ENCODE measurements around the gene DGKD.

Gene DGKD

DNA sequence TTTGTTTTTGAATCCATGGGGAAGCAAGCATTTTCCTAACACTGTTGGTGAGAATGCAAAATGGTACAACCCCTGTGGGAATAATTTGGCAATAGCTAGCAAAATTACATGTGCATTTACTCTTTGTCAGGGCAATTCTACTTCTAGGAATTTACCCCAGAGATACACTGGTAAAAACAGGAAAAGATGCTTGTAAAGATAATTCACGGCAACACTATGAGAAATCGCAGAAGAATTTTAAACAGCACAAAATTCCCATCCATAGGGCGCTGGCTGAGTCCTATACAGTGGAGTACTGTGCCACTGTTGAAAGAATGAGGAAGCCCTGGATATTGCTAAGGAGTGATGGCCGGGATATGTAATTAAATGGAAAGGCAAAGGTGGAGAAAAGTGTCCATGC is 75.8 kb downstream of the DGKD start:
- TF ChIP-seq TAF1 (IDR thresholded peaks at IDR 0.05; ENCODE audit: borderline replicate concordance, insufficient read depth, low read length) (no peak), SIN3A (IDR thresholded peaks at IDR 0.05; ENCODE audit: borderline replicate concordance, insufficient read depth, low read length) (no peak), FOXP2 (optimal IDR thresholded peaks at IDR 0.05; ENCODE audit: borderline replicate concordance, extremely low read depth, extremely low read length, insufficient read depth) (no peak), POLR2AphosphoS5 (IDR thresholded peaks at IDR 0.05; ENCODE audit: low read depth, low read length) (no peak)
- TF ChIP-seq, protein P1, sequence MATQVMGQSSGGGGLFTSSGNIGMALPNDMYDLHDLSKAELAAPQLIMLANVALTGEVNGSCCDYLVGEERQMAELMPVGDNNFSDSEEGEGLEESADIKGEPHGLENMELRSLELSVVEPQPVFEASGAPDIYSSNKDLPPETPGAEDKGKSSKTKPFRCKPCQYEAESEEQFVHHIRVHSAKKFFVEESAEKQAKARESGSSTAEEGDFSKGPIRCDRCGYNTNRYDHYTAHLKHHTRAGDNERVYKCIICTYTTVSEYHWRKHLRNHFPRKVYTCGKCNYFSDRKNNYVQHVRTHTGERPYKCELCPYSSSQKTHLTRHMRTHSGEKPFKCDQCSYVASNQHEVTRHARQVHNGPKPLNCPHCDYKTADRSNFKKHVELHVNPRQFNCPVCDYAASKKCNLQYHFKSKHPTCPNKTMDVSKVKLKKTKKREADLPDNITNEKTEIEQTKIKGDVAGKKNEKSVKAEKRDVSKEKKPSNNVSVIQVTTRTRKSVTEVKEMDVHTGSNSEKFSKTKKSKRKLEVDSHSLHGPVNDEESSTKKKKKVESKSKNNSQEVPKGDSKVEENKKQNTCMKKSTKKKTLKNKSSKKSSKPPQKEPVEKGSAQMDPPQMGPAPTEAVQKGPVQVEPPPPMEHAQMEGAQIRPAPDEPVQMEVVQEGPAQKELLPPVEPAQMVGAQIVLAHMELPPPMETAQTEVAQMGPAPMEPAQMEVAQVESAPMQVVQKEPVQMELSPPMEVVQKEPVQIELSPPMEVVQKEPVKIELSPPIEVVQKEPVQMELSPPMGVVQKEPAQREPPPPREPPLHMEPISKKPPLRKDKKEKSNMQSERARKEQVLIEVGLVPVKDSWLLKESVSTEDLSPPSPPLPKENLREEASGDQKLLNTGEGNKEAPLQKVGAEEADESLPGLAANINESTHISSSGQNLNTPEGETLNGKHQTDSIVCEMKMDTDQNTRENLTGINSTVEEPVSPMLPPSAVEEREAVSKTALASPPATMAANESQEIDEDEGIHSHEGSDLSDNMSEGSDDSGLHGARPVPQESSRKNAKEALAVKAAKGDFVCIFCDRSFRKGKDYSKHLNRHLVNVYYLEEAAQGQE (IDR thresholded peaks at IDR 0.05; ENCODE audit: insufficient read depth in 1 of 2, low read depth in 2 of 2, low read length in 2 of 2) = no peak

DNA sequence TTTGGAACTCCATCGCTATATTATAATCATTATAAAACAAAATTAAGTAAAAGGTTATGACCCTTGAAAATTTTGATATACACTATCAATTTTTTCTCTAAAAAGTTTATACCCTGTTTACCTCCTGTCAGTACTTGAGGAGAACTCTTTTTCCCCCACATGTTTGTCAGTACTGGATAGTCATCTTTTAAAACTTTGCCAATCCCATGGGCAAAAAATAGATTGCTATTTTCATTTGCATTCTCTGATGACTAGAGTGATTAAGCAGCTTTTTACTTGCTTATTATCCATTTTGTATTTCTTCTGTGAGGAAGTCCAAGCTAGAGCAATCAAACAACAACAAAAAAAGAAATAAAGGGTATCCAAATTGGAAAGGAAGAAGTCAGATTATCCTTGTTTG is 76.4 kb downstream of the DGKD start:
- TF ChIP-seq, protein P1 (IDR thresholded peaks at IDR 0.05; ENCODE audit: insufficient read depth in 1 of 2, low read depth in 2 of 2, low read length in 2 of 2) = no peak
- no peak for TF ChIP-seq POLR2AphosphoS5 (IDR thresholded peaks at IDR 0.05; ENCODE audit: low read depth, low read length)

DNA sequence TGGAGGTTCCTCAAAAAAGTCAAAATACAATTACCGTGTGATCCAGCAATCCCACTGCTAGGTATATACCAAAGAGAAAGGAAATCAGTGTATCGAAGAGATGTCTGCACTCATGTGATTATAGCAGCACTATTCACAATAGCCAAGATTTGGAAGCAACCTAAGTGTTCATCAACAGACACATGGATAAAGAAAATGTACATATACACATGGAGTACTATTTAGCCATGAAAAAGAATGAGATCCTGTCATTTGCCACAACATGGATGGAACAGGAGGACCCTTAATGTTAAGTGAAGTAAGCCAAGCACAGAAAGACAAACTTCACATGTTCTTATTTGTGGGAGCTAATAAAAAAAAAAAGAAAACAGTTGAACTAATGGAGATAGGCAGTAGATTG is 78.7 kb downstream of the DGKD start:
- TF ChIP-seq FOXP2 (optimal IDR thresholded peaks at IDR 0.05; ENCODE audit: borderline replicate concordance, extremely low read depth, extremely low read length, insufficient read depth) (no peak), POLR2AphosphoS5 (IDR thresholded peaks at IDR 0.05; ENCODE audit: low read depth, low read length) (no peak), TAF1 (IDR thresholded peaks at IDR 0.05; ENCODE audit: borderline replicate concordance, insufficient read depth, low read length) (no peak), SIN3A (IDR thresholded peaks at IDR 0.05; ENCODE audit: borderline replicate concordance, insufficient read depth, low read length) (no peak)
- TF ChIP-seq, protein P1 (IDR thresholded peaks at IDR 0.05; ENCODE audit: insufficient read depth in 1 of 2, low read depth in 2 of 2, low read length in 2 of 2) = no peak

DNA sequence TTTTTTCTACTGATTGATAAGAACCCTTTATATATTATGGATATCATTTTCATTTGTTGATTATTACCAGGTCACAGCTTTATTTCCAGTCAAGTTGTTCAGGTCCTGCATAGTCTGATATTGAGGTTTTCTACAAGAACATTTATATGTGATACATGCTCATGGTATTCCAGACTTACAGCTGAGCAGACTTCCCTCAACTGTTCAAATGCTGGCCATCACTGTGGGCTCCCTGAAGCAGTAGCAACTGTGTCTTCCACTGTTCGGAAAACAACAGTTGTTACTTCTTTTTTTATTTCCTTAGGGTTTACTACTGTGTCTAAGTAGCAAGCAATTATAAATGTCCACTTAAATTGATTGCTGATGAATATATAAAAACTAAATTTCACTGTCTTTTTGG is 79.5 kb downstream of the DGKD start:
- TF ChIP-seq FOXP2 (optimal IDR thresholded peaks at IDR 0.05; ENCODE audit: borderline replicate concordance, extremely low read depth, extremely low read length, insufficient read depth) (no peak), SIN3A (IDR thresholded peaks at IDR 0.05; ENCODE audit: borderline replicate concordance, insufficient read depth, low read length) (no peak), POLR2AphosphoS5 (IDR thresholded peaks at IDR 0.05; ENCODE audit: low read depth, low read length) (no peak), TAF1 (IDR thresholded peaks at IDR 0.05; ENCODE audit: borderline replicate concordance, insufficient read depth, low read length) (no peak)
- TF ChIP-seq, protein P1 (IDR thresholded peaks at IDR 0.05; ENCODE audit: insufficient read depth in 1 of 2, low read depth in 2 of 2, low read length in 2 of 2) = no peak

DNA sequence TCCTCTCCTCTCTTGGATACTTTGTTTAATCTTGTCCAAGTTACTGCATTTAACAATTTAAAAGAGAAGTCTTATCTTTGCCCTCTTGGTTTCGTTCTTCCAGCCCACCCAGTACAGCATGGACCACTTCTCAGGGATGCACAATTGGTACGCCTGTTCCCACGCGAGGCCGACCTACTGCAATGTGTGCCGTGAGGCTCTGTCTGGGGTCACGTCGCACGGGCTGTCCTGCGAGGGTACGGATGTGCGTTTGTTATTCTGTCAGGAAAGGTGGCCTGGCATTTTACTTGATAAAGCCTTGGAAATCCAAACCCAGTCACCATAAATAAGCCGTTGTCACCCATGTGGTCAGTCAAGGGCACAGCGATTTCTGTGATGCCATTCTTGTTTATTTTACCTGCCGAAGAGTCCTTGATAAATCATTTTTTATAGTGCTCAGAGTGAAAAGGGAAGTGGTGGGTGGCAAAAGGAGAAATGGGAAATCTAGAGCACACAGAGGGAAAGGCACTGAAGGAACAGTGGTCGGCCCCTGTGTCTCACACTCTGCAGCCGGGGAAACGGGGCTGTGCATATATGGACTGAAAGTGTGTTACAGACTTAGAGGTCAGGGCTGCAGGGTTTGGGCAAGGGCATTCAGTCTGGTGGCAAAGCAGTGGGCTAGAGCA is 80.5 kb downstream of the DGKD start:
- TF ChIP-seq FOXP2 (optimal IDR thresholded peaks at IDR 0.05; ENCODE audit: borderline replicate concordance, extremely low read depth, extremely low read length, insufficient read depth) = no peak
